Measurements from ENCODE around the gene IKZF1. TPM values are rescaled to one million over a fixed set of nuclear protein-coding genes. Genes with fewer than 3 reads are reported as not detected.

IKZF1 gene
- total RNA-seq, 3 donors from 2014 or later, result 14.2 to 21.4 (median 21.3) TPM

- Histone ChIP-seq H3K9me3 (no peaks in the 10 kb centered on the region), H3K36me3 (no peaks in the 10 kb centered on the region), H3K27me3 (peaks cover 0 to 4% of the 10 kb centered on the region in 2 donors), H3K4me1 (no peaks in the 10 kb centered on the region), H3K27ac (no peak overlapping the region), H3K4me3 (no peak overlapping the region)
- intact Hi-C loops (cut with DNase I; ENCODE audit: low total_unique reads), result no loop called here
- no peak for DNase-seq (ENCODE audit: low spot score in 2 of 2)
- TF ChIP-seq CTCF (IDR thresholded peaks at IDR 0.05), result no peak
- TF ChIP-seq POLR2A (IDR thresholded peaks at IDR 0.05), result no peak
- TF ChIP-seq POLR2AphosphoS5 (IDR thresholded peaks at IDR 0.05), result no peak
Measured at GRCh38 chr7:50394315-50394714, 89.8 kb downstream of the IKZF1 start.

- DNase-seq (ENCODE audit: low spot score in 2 of 2), result no peak
Measured at GRCh38 chr7:50396856-50397255, 92.3 kb downstream of the IKZF1 start.

GRCh38 chr7:50397320-50397970 lies 92.9 kb downstream of the IKZF1 start:
- intact Hi-C loops (cut with DNase I; ENCODE audit: low total_unique reads), result no loop called here
- TF ChIP-seq CTCF (IDR thresholded peaks at IDR 0.05) (no peak), POLR2AphosphoS5 (IDR thresholded peaks at IDR 0.05) (no peak), POLR2A (IDR thresholded peaks at IDR 0.05) (no peak)
- no peaks in the 10 kb centered on the region for H3K9me3 ChIP-seq
- no peak overlapping the region for H3K27ac ChIP-seq
- no peaks in the 10 kb centered on the region for H3K4me1 ChIP-seq
- no peak overlapping the region for H3K4me3 ChIP-seq
- no peak for DNase-seq (ENCODE audit: low spot score in 2 of 2)
- no peaks in the 10 kb centered on the region for H3K36me3 ChIP-seq
- H3K27me3 ChIP-seq, result peaks cover 0 to 33% of the 10 kb centered on the region in 2 donors

More at GRCh38 chr7:50396856-50397255, 92.3 kb downstream of the IKZF1 start:
- peaks cover 0 to 27% of the 10 kb centered on the region in 2 donors for H3K27me3 ChIP-seq
- TF ChIP-seq CTCF (IDR thresholded peaks at IDR 0.05), result no peak
- TF ChIP-seq POLR2A (IDR thresholded peaks at IDR 0.05), result no peak
- no peak for TF ChIP-seq POLR2AphosphoS5 (IDR thresholded peaks at IDR 0.05)
- H3K4me1 ChIP-seq, result no peaks in the 10 kb centered on the region
- intact Hi-C loops (cut with DNase I; ENCODE audit: low total_unique reads), result no loop called here
- H3K27ac ChIP-seq, result no peak overlapping the region
- H3K9me3 ChIP-seq, result no peaks in the 10 kb centered on the region
- H3K36me3 ChIP-seq, result no peaks in the 10 kb centered on the region
- H3K4me3 ChIP-seq, result no peak overlapping the region

GRCh38 chr7:50397971-50398324 lies 93.4 kb downstream of the IKZF1 start:
- no peaks in the 10 kb centered on the region for H3K9me3 ChIP-seq
- H3K36me3 ChIP-seq, result no peaks in the 10 kb centered on the region
- intact Hi-C loops (cut with DNase I; ENCODE audit: low total_unique reads), result no loop called here
- no peak overlapping the region for H3K27ac ChIP-seq
- TF ChIP-seq POLR2AphosphoS5 (IDR thresholded peaks at IDR 0.05) (no peak), POLR2A (IDR thresholded peaks at IDR 0.05) (no peak), CTCF (IDR thresholded peaks at IDR 0.05) (no peak)
- no peak overlapping the region for H3K4me3 ChIP-seq
- DNase-seq (ENCODE audit: low spot score in 2 of 2), result no peak
- no peaks in the 10 kb centered on the region for H3K4me1 ChIP-seq
- H3K27me3 ChIP-seq, result peaks cover 0 to 35% of the 10 kb centered on the region in 2 donors

- TF ChIP-seq POLR2A (IDR thresholded peaks at IDR 0.05) (no peak), POLR2AphosphoS5 (IDR thresholded peaks at IDR 0.05) (no peak), CTCF (IDR thresholded peaks at IDR 0.05) (no peak)
Measured at GRCh38 chr7:50399206-50399605, 94.7 kb downstream of the IKZF1 start.

More at GRCh38 chr7:50399206-50399605, 94.7 kb downstream of the IKZF1 start:
- Histone ChIP-seq H3K27me3 (peaks cover 0 to 35% of the 10 kb centered on the region in 2 donors), H3K27ac (no peak overlapping the region), H3K4me3 (no peak overlapping the region), H3K9me3 (no peaks in the 10 kb centered on the region), H3K36me3 (no peaks in the 10 kb centered on the region), H3K4me1 (no peaks in the 10 kb centered on the region)
- intact Hi-C loops (cut with DNase I; ENCODE audit: low total_unique reads), result no loop called here
- DNase-seq (ENCODE audit: low spot score in 2 of 2), result no peak
